ENCODE measurements around the gene KIF4A.
"Not testable (repeated sequence)": the region's sequence is repeated elsewhere in the genome, so short reads cannot be mapped to it uniquely, and the experiment has no call there.

The KIF4A gene

GRCh38 chrX:70281951-70282350 is 8.0 kb upstream of the KIF4A start, which contains the start of gene RAB41:
TSS of gene RAB41 (plus strand) at chrX:70282172. CDS start at chrX:70282218, 46 bp downstream.
- DNase-seq (ENCODE audit: low spot score), result no peak

- DNase-seq (ENCODE audit: low spot score), result no peak
Observed at GRCh38 chrX:70289168-70289792, 624 bp upstream of the KIF4A start.

GRCh38 chrX:70292788-70293187 is 2.9 kb downstream of the KIF4A start:
- no peak for DNase-seq (ENCODE audit: low spot score)

- no peak for DNase-seq (ENCODE audit: low spot score)
Observed at GRCh38 chrX:70293621-70294020, 3.7 kb downstream of the KIF4A start.

GRCh38 chrX:70301716-70302115 is 11.8 kb downstream of the KIF4A start:
- DNase-seq (ENCODE audit: low spot score), result no peak

GRCh38 chrX:70313503-70313902 is 23.6 kb downstream of the KIF4A start:
- no peak for DNase-seq (ENCODE audit: low spot score)

GRCh38 chrX:70322784-70323183 is 32.9 kb downstream of the KIF4A start:
- DNase-seq (ENCODE audit: low spot score), result no peak

- not testable (repeated sequence) for DNase-seq (ENCODE audit: low spot score)
Observed at GRCh38 chrX:70323628-70324027, 33.7 kb downstream of the KIF4A start.

GRCh38 chrX:70324326-70324725 is 34.4 kb downstream of the KIF4A start:
- no peak for DNase-seq (ENCODE audit: low spot score)

- no peak for DNase-seq (ENCODE audit: low spot score)
Observed at GRCh38 chrX:70331161-70331560, 41.3 kb downstream of the KIF4A start.

GRCh38 chrX:70332600-70332999 is 42.7 kb downstream of the KIF4A start:
- DNase-seq (ENCODE audit: low spot score), result no peak

GRCh38 chrX:70336767-70337166 is 46.9 kb downstream of the KIF4A start:
- DNase-seq (ENCODE audit: low spot score), result no peak

- no peak for DNase-seq (ENCODE audit: low spot score)
Observed at GRCh38 chrX:70338290-70338689, 48.4 kb downstream of the KIF4A start.

- DNase-seq (ENCODE audit: low spot score), result no peak
Observed at GRCh38 chrX:70343435-70343834, 53.5 kb downstream of the KIF4A start.

- no peak for DNase-seq (ENCODE audit: low spot score)
Observed at GRCh38 chrX:70346418-70347070, 56.6 kb downstream of the KIF4A start.

GRCh38 chrX:70348825-70349224 is 58.9 kb downstream of the KIF4A start:
- DNase-seq (ENCODE audit: low spot score), result not testable (repeated sequence)

- not testable (repeated sequence) for DNase-seq (ENCODE audit: low spot score)
Observed at GRCh38 chrX:70349367-70350125, 59.6 kb downstream of the KIF4A start.

- DNase-seq (ENCODE audit: low spot score), result no peak
Observed at GRCh38 chrX:70352496-70352895, 62.6 kb downstream of the KIF4A start.

GRCh38 chrX:70353514-70353913 is 63.6 kb downstream of the KIF4A start:
- no peak for DNase-seq (ENCODE audit: low spot score)

GRCh38 chrX:70354716-70355115 is 64.8 kb downstream of the KIF4A start:
- no peak for DNase-seq (ENCODE audit: low spot score)

GRCh38 chrX:70359458-70359857 is 69.6 kb downstream of the KIF4A start:
- no peak for DNase-seq (ENCODE audit: low spot score)

GRCh38 chrX:70360366-70360765 is 70.5 kb downstream of the KIF4A start:
- DNase-seq (ENCODE audit: low spot score), result no peak

- not testable (repeated sequence) for DNase-seq (ENCODE audit: low spot score)
Observed at GRCh38 chrX:70368731-70369130, 78.8 kb downstream of the KIF4A start.
